Large intestine (tissue), 3 donors: Measurements from ENCODE around the gene PLXDC2. TPM values are rescaled to one million over a fixed set of nuclear protein-coding genes. Genes with fewer than 3 reads are reported as not detected.

Source experiments
- DNase-seq, 2 donors: peaks; one replicate each; pipeline versions ENCODE4 v3.0.0 to v3.0.0-alpha.2; 2013
- H3K27ac ChIP-seq: one replicate; pipeline ENCODE4 v1.5.1; 2013; ENCODE audit warnings: low read length
- H3K27me3 ChIP-seq: 2 replicates; pipeline ENCODE4 v1.6.1; 2013; ENCODE audit warnings: low read length; ENCODE audit not compliant: control insufficient read depth, insufficient read depth
- H3K36me3 ChIP-seq: 2 replicates; pipeline ENCODE4 v1.6.1; 2013; ENCODE audit warnings: low read length; ENCODE audit not compliant: control insufficient read depth, insufficient read depth
- H3K4me1 ChIP-seq: one replicate; pipeline ENCODE4 v1.6.1; 2013; ENCODE audit warnings: low read length; ENCODE audit not compliant: control insufficient read depth, insufficient read depth
- H3K4me3 ChIP-seq: one replicate; pipeline ENCODE4 v1.5.1; 2013; ENCODE audit warnings: low read length
- H3K9me3 ChIP-seq: one replicate; pipeline ENCODE4 v1.6.1; 2013; ENCODE audit warnings: mild to moderate bottlenecking, low read depth, low read length, moderate library complexity; ENCODE audit not compliant: control insufficient read depth
- whole genome bisulfite sequencing: methylation state at CpG from one replicate; pipeline ENCODE4 v1.1.5; 2013; ENCODE audit warnings: low lambda C conversion rate; ENCODE audit not compliant: insufficient coverage; 5-methylcytosine and 5-hydroxymethylcytosine counted together
- polyA plus RNA-seq: library from polyadenylated mRNA; unstranded; fragments of 120-200 nt; gene quantifications from one replicate; pipeline ENCODE4 v1.2.1, GENCODE V29; 2013

Gene PLXDC2
- polyA plus RNA-seq, 1 donor: 19.0 TPM

DNA sequence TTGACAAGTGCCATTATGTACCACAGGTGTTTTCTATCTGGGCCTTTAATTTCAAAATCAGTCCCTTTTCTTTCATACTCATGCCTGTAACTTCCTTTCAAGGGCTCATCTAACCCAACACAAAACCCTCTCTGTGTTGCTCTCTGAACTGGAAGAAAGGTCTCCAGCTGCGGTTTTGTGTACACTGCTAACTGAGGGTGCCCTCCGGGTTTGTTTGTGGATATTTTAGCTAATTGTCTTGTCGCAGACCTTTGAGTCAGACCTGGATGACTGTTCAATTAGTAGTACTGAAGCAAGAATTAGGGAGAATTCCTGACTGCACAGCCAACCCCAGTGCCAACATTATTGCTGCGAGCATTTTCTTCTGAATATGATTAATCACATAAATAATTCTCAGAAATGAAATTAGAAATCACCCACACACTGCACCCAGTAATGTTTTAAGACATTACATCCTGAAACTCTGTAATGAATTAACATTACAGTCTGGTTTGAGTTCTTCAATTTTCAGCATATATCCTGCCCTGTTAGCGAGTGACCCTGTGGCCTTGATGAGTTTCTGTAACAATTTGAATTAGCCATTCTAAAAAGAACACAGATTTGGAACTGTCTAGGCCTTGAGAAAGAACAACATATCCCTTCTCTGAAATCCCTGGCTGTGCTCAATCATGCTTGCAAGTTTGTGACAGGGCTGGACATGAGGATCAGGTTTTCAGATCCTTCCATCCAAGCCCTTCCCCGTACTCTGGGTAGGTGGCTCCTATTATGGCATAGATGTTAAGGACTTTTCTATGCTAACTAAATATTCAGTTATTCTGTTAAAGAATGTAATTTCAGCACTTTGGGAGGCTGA lies 460.1 kb downstream of the PLXDC2 start:
- Histone ChIP-seq H3K4me1 (no peaks in the 10 kb centered on the region), H3K27me3 (no peaks in the 10 kb centered on the region), H3K36me3 (peaks cover 14% of the 10 kb centered on the region), H3K9me3 (no peaks in the 10 kb centered on the region), H3K27ac (no peak overlapping the region), H3K4me3 (no peak overlapping the region)
- no peak for DNase-seq
- 100% methylated on average over 1 of the region's 6 CpGs for WGBS

DNA sequence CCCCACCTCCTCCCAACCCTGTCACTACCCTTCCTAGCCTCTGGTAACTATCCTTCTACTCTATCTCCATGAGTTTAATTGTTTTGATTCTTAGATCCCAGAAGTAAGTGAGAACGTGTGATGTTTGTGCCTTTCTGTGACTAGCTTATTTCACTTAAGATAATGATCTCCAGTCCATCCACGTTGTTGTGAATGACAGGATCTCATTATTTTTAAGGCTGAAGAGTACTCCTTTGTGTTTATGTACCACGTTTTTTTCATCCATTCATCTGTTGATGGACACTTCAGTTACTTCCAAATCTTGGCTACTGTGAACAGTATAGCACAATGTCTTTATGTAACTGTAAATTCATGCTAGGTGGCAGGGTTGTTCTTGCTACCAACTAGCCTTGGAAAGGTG lies 461.6 kb downstream of the PLXDC2 start:
- no peak for DNase-seq
- 92% methylated on average over 2 of the region's 3 CpGs for WGBS
- H3K4me1 ChIP-seq: no peaks in the 10 kb centered on the region
- H3K36me3 ChIP-seq: peaks cover 15% of the 10 kb centered on the region
- no peaks in the 10 kb centered on the region for H3K9me3 ChIP-seq
- H3K27ac ChIP-seq: no peak overlapping the region
- H3K27me3 ChIP-seq: no peaks in the 10 kb centered on the region
- H3K4me3 ChIP-seq: no peak overlapping the region

DNA sequence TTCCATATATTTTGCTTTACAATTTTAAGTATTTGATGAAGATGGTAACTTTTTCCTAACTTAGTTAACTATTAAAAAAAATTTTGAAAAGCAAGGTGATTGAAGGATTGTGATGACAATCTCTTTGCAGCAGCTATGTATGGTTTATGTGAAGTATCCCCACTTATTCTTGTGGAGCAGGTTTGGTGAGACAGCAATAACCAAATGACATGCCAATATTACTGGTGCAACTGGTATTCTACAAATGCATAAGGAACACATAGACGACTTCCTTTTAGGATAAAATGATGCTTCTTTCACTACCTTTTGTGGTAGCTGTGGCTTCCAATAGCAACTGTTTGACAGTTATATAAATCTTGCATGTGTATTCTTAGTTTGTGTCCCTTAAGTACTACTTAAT lies 465.3 kb downstream of the PLXDC2 start:
- Histone ChIP-seq H3K27me3 (no peaks in the 10 kb centered on the region), H3K27ac (no peak overlapping the region), H3K4me1 (no peaks in the 10 kb centered on the region), H3K4me3 (no peak overlapping the region), H3K9me3 (no peaks in the 10 kb centered on the region), H3K36me3 (peaks cover 12% of the 10 kb centered on the region)
- WGBS: no CpG with 5 or more reads among the region's 1 CpG
- no peak for DNase-seq

DNA sequence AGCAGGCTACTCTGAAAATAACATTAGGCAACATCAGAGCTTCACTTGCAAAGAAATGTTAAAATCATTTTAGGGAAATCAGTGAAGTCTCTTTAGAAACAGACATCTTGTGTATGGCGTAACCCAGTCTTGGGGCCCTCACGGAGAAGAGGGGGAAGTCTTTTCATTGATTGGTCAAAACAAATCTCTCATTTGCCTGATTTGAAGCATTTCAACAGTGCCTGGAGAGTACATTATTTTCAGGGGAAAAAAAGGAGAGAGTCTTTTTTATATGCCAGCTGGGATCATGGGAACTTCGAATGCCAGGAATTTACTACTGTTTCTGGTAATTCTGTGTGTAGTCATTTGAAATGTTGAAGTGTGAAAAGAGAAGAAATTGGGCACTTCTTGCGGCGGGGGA lies 471.4 kb downstream of the PLXDC2 start:
- no CpG with 5 or more reads among the region's 5 CpGs for WGBS
- Histone ChIP-seq H3K36me3 (no peaks in the 10 kb centered on the region), H3K27me3 (no peaks in the 10 kb centered on the region), H3K9me3 (no peaks in the 10 kb centered on the region), H3K4me1 (no peaks in the 10 kb centered on the region), H3K27ac (no peak overlapping the region), H3K4me3 (no peak overlapping the region)
- no peak for DNase-seq

DNA sequence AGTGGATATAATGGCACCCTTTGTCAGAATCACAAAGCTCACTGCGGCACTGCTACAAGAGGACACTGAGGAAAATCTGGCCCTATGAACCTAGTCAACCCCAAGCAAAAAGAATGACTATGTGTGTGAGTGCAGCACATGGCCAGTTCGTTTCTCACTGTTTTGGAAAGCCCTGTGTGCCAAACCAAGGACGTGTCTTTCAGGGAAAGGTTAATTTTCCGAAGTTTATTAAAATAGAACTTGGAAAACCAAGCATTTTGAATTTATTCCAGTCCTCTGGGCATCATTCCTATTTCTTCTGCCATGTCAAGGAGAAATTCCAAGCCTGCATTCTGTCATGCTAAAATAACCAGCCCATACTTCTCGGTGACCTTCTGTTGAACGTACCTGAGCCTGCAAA lies 471.8 kb downstream of the PLXDC2 start:
- no peak overlapping the region for H3K4me3 ChIP-seq
- 83% methylated on average over 1 of the region's 6 CpGs for WGBS
- H3K27ac ChIP-seq: no peak overlapping the region
- DNase-seq: no peak
- no peaks in the 10 kb centered on the region for H3K9me3 ChIP-seq
- no peaks in the 10 kb centered on the region for H3K36me3 ChIP-seq
- no peaks in the 10 kb centered on the region for H3K27me3 ChIP-seq
- no peaks in the 10 kb centered on the region for H3K4me1 ChIP-seq

DNA sequence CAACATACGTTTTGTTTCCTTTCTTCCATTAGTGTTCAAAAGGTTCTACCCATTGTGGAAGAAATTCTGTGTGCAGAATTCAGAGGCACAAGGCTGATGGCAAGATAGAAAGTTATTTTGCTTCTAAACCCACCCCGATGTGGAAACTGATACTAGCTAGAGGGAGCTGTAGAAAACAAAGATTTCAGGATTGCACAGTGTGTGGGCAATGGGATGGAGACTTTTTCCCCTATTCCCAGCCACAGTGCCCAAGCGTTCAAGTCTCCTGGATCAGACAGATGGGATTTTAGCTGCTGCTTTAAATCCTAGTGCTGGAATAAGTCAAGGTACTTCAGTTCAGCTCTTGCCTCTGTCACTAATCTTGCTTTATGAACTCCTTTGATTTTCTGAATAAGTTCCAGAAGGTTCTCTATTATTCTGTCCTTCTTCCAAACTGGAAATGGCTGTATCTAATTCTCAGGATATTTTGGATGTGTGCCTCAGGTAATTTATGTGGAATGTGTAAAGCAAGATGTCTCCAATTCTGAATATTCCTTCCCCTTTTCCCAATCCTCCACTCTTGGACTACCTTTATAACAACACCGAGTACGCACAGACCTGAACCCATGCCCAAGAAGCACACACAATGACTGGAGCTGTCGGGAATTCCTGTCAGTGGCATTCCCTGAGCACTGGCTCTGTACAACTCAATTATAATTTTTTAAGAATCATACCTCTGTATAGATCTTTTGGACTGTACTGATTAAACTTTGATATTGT lies 473.0 kb downstream of the PLXDC2 start:
- WGBS: 33% methylated on average over 1 of the region's 6 CpGs
- H3K27me3 ChIP-seq: no peaks in the 10 kb centered on the region
- no peaks in the 10 kb centered on the region for H3K36me3 ChIP-seq
- no peak overlapping the region for H3K4me3 ChIP-seq
- no peaks in the 10 kb centered on the region for H3K4me1 ChIP-seq
- no peak for DNase-seq
- no peak overlapping the region for H3K27ac ChIP-seq
- H3K9me3 ChIP-seq: no peaks in the 10 kb centered on the region

DNA sequence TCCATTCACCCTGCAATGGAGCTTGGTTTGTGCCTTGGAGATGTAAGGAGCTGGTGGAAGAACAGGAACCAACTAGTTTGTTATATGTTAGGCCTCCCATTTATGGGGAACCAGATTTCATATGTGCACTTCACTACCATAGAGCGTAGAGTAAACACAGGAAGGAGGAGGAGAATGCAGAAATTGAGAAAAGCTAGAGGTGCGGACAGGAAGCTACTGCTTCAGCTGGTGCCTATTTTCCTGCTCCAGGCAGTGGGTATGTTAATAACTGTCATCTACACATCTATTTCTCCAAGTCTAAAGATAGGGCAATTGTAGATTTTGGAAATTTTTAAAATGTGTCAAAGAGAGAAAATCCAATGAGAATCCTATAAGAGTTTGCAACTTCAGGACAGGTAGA lies 482.2 kb downstream of the PLXDC2 start:
- no peak for DNase-seq
- 80% methylated on average over 1 of the region's 2 CpGs for WGBS
- no peaks in the 10 kb centered on the region for H3K27me3 ChIP-seq

DNA sequence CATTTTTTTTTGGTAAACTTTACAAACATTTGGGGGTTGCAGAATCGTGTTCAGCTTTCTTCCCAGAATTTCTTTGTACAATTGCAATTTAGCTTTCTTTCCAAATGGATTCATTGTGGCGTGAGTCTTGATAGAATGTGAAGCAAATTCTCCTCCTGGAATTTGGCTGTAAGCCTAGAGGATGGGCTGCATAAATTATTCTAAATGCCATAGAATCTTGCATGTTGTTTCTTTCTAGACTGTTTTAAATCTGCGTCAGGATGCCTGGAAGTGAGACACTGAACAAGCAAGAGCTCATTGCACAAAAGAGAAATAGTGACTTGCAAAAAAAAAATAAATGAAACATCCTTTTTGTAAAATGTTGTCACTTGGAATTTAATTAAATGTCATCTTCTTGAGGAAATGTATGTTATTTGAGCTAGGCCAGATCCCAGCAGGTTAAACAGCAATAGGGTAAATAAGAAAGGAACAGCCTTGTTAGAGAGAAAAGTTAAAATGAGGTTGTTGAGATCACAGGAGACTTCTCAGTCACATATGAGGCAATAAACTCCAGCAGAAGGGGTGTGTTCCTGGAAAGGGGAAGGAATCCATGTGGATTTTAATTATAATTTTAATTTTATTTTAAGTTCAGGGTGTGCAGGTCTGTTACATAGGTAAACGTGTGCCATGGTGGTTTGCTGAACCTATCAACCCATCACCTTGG lies 483.0 kb downstream of the PLXDC2 start:
- WGBS: 75% methylated on average over 2 of the region's 4 CpGs
- H3K36me3 ChIP-seq: no peaks in the 10 kb centered on the region
- H3K9me3 ChIP-seq: peaks cover 7% of the 10 kb centered on the region
- DNase-seq: no peak
- no peak overlapping the region for H3K4me3 ChIP-seq
- H3K4me1 ChIP-seq: no peaks in the 10 kb centered on the region
- no peaks in the 10 kb centered on the region for H3K27me3 ChIP-seq
- no peak overlapping the region for H3K27ac ChIP-seq

More for the DNA sequence above, 482.2 kb downstream of the PLXDC2 start:
- Histone ChIP-seq H3K4me1 (no peaks in the 10 kb centered on the region), H3K36me3 (no peaks in the 10 kb centered on the region), H3K4me3 (no peak overlapping the region), H3K27ac (no peak overlapping the region), H3K9me3 (peaks cover 7% of the 10 kb centered on the region)

DNA sequence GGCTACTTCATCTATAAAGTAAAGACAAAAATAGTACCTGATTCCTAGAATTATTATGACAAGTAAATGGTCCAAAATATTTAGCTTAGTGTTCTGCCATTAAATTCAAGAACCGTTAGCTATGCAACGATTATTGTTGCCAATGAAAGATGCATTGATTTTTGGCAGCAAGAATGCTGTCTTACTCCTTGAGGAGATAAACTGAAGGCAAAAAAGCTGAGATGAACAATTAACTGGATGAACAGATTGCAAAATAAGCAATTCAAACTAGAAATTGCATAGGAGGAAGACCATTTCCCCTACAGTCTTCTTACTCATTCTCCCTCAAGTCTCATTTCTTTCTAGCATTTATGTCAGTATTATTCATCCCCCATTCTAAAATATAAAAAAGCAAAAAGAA lies 484.5 kb downstream of the PLXDC2 start:
- no peaks in the 10 kb centered on the region for H3K4me1 ChIP-seq
- no CpG with 5 or more reads among the region's 2 CpGs for WGBS
- H3K36me3 ChIP-seq: no peaks in the 10 kb centered on the region
- peaks cover 7% of the 10 kb centered on the region for H3K9me3 ChIP-seq
- H3K27ac ChIP-seq: no peak overlapping the region
- no peak overlapping the region for H3K4me3 ChIP-seq
- no peaks in the 10 kb centered on the region for H3K27me3 ChIP-seq
- DNase-seq: no peak

DNA sequence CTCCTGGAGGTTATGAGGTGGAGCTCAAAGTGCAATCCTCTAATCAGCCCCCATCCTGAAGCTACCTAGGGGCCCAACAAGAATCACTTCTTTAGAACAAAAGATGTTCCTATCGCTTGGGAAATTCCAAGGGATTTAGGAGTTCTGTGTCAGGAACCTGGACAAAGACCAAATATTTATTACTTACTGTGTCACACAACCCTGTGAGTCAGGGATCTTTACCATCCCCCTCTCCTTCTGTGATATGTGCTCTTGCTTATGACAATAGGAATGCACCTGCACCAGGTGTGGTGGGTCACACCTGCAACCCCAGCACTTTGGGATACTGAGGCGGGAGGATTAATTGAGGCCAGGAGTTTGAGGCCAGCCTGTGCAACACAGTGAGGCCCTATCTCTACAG lies 485.8 kb downstream of the PLXDC2 start:
- no peak overlapping the region for H3K27ac ChIP-seq
- no peaks in the 10 kb centered on the region for H3K36me3 ChIP-seq
- peaks cover 5% of the 10 kb centered on the region for H3K9me3 ChIP-seq
- H3K4me1 ChIP-seq: no peaks in the 10 kb centered on the region
- DNase-seq: no peak
- no peaks in the 10 kb centered on the region for H3K27me3 ChIP-seq
- H3K4me3 ChIP-seq: no peak overlapping the region
- 40% methylated on average over 1 of the region's 2 CpGs for WGBS
